GM18909 (cell line): ENCODE measurements around the gene STXBP1.

ENCODE experiments used
- ATAC-seq: cut with Tn5 transposase; IDR thresholded peaks from one replicate; pipeline ENCODE4 v1.9.1; 2021; ENCODE audit warnings: mild to moderate bottlenecking; ENCODE audit not compliant: unreplicated experiment, poor library complexity

Gene STXBP1

DNA sequence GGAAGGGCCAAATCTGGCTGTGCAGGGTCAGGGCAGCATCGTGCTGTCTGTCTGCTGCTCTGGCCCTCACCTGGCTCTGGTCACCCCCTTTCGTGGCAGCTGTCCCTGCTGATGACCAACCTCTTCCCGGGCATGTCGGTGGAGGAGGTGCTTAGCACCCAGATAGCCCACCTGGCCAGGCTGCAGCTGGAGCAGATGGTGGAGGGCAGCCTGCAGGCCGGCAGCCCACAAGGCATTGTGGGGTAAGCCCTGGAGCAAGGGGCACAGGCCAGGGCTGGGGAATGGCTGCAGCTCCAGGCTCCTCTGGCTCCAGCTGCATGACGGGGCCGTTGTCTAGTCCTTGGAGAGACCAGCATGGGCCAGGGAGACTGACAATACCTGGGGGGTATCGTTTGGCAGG, 114.8 kb downstream of the STXBP1 start:
- no peak for ATAC-seq

DNA sequence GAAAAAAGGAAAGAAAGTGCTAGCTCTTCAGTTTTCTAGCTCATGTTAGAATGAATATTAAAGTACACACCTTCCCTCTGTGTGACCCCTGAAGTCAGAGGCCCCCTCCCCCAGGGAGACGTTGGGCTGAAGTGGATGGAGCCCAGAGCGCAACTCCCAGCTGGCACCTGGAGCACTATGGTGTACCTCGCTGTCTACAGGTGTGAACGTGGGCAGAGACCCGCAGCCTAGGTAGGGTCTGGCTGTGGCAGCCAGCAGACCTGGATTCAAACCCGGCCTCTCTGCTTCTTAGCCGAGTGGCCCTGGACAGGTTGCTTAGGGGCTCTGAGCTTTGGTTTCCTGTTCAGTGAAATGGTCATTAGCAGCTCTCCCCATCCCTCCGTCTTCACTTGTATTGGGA, 116.7 kb downstream of the STXBP1 start:
- no peak for ATAC-seq

DNA sequence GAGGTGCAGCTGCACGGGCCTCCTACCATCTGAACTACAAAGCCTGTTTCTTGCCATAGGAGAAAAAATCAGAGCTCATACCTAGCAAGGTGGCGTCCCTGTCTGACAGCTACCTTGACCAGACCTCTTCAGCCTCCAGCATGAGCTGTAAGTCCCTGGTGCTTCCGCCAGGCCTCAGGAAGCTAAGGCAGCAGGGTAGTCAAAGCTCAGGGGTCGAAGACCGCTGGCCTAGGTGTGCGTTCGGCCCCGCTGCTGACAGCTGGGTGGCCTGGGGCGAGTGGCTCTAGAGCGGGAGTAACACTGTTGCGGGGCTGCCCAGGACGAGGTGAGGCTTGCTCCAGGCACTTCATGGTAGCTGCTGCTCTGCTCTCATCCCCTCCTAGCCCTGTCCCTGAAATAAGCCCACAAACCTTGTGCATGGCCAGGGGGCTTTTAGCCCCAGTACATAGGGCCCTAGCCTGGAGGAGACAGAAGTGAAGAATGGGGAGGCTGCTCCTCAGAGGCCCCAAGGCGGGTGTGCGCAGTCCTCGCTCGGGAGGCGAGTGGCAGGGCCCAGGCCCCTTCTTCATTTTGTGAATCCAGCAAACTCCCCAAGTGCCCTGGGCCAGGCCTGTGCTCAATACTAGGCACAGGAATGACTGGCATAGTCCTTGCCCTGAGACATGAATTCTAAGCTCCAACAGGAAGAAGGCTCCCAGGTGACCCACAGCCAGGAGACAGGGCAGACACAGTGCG, 117.6 kb downstream of the STXBP1 start:
- no peak for ATAC-seq

- ATAC-seq = no peak
Measured at GRCh38 chr9:127730262-127730661, 118.2 kb downstream of the STXBP1 start.

DNA sequence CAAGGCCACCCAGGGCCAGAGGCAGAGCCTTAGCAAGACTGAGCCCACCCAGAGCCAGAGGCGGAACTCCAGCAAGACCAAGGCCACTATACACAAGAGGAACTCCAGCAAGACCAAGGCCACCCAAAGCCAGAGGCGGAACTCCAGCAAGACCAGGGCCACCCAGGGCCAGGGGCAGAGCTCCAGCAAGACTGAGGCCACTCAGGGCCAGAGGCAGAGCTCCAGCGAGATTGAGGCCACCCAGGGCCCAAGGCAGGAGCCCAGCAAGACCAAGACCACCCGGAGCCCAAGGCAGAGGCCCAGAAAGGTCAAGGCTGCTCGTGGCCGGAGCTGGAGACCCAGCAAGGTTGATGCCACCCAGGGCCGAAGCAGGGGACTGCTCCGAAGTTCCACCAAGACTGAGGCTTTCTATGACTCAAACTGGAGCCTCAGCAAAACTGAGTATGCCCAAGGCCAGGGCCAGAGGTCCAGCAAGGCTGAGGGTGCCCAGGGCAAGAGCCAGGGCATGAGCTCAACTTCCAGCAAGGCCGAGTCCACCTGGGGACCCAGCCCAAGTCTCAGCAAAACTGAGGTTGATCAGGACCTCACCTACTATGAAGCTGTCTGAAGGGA, 118.8 kb downstream of the STXBP1 start:
- ATAC-seq = no peak

DNA sequence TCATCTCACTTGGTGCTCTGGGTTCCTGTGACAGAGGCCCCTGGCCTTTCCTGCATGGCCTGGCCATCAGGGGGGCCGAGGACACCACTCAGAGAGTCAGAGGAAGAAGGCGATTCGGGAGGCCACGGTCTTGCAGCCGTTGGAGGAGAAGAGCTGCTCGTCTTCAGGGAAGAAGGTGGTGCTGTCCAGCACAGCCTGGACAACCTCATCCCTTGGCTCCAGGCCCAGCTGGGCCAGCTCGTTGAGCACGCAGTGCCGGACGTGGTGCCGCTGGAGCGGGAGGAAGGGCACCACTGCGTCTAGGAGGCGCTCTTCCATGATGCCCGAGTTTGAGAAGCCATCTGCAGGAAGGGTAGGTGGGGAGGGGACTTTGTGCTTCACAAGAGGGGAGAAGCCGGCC, 119.9 kb downstream of the STXBP1 start:
- no peak for ATAC-seq

DNA sequence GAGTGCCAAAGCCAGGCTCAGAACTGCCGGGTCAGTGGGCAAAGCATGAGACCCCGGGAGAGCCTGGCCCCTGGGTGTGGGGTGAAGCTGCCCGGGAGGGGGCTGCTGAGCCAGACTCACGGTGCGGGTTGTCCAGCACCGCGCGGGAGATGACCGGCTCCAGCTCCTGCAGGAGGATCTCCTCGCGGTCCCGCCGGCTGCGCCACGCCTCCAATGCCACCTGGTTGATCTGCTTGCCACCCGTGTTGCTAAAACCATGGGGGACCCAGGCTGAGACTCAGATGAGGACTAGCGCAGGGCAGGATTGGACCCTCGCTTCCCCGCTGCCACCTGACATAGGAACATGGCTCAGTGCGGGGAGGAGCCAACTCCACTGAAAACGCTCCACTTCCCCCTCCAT, 120.4 kb downstream of the STXBP1 start:
- no peak for ATAC-seq

DNA sequence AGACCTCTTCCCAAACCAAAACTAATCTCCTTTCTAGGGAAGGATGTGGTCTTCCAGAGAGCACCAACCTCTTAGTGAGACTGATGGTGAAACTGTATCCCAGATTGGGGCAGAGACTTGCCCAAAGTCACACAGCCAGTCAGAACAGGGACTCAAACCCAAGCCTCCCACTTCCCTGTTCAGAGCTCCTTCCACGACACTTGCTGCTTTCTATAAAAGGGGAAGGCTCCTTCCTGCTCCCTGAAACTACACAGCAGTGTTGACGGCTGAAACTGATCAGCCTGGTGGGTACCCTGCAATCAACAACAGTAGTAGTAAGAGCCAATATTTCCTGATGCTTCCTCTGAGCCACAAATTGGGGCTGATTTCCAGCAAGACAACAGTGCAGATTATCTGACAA, 121.5 kb downstream of the STXBP1 start:
- no peak for ATAC-seq

DNA sequence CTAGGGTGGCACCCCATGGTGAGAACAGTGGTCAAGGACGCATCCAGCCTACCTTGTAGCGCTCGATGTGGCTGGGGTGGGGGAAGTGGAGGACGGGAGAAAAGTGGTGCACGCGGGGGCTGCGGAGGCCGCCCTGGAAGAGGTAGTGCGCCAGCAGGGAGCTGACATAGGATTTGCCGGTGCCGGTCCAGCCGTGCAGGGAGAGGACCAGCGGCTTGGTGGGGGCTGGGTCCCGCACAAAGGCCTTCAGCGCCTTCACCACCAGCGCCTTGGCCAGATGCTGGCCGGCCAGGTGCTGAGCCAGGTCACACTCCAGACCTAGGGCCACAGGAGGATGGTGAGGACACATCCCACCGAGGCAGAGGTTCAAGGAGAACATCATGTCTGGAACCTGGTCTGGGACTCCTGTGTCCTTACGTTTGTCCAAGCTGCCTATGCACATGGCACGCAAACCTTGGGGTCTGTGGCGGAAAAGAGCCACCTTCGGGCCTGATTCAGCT, 122.2 kb downstream of the STXBP1 start:
- ATAC-seq = no peak

GRCh38 chr9:127734747-127735529, 122.9 kb downstream of the STXBP1 start, which contains the start of gene TOR2A:
Gene TOR2A, minus strand, starts transcription at chr9:127735294. Its CDS starts 24 bp downstream, at chr9:127735270.
- ATAC-seq = peak; percentile 89

DNA sequence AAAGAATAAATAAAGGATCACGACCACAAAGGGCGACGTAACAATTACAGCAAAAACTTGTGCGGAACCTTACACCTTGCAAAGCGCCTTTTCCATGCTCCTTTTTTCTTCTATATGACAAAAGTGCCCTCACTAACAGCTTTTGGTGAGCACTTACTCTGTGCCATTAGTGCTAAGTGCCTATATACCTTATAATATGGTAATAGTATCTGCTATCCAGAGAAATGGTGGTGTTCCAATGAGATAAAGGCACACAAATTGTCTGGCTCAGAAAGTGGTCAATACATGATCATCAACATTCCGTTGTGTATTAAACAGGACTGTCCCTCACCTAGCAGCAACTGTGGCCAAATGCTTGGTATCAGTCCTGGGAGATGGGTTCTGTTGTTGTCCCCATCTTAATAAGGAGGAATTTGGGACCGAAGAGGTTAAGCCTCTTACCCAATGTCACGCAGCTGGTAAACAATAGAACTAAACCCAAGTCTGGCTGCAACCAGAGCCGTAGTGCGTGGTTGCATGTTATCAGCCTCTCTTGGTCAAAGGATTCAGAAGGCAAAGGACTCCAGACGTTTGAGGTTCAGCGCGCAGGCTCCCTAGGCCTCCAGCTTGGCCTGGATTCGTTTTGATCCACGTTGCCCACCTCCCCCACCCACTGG, 123.6 kb downstream of the STXBP1 start:
- peak; percentile 10 for ATAC-seq

GRCh38 chr9:127738666-127739065, 126.6 kb downstream of the STXBP1 start:
- ATAC-seq = no peak

- ATAC-seq = no peak
Measured at GRCh38 chr9:127739614-127740330, 127.7 kb downstream of the STXBP1 start.

- ATAC-seq = no peak
Measured at GRCh38 chr9:127741831-127742434, 129.9 kb downstream of the STXBP1 start.
